ENCODE measurements around the gene CD38. TPM values are rescaled to one million over a fixed set of nuclear protein-coding genes. Genes with fewer than 3 reads are reported as not detected.
A peak's percentile ranks its signal among the peaks of the same experiment; 100 is the strongest.
"Not testable (repeated sequence)": the region's sequence is repeated elsewhere in the genome, so short reads cannot be mapped to it uniquely, and the experiment has no call there.

CD38 gene
- 1.6 and 3.2 TPM in 2 replicates for total RNA-seq

GRCh38 chr4:15778289-15779241 is at the start of gene CD38:
Gene CD38, plus strand, starts transcription at chr4:15778328. Its CDS starts 87 bp downstream, at chr4:15778415.
- no peak for DNase-seq (ENCODE audit: extremely low read depth, low read depth, low spot score)

- DNase-seq (ENCODE audit: extremely low read depth, low read depth, low spot score) = no peak
Observed at GRCh38 chr4:15729910-15730533, 48.1 kb upstream of the CD38 start.

- DNase-seq (ENCODE audit: extremely low read depth, low read depth, low spot score) = not testable (repeated sequence)
Observed at GRCh38 chr4:15733061-15733460, 45.1 kb upstream of the CD38 start.

GRCh38 chr4:15735536-15735935 is 42.6 kb upstream of the CD38 start:
- DNase-seq (ENCODE audit: extremely low read depth, low read depth, low spot score) = no peak

GRCh38 chr4:15736514-15737050 is 41.5 kb upstream of the CD38 start:
- DNase-seq (ENCODE audit: extremely low read depth, low read depth, low spot score) = no peak

- DNase-seq (ENCODE audit: extremely low read depth, low read depth, low spot score) = no peak
Observed at GRCh38 chr4:15737255-15737654, 40.9 kb upstream of the CD38 start.

GRCh38 chr4:15738877-15739276 is 39.3 kb upstream of the CD38 start:
- no peak for DNase-seq (ENCODE audit: extremely low read depth, low read depth, low spot score)

- no peak for DNase-seq (ENCODE audit: extremely low read depth, low read depth, low spot score)
Observed at GRCh38 chr4:15740764-15741404, 37.2 kb upstream of the CD38 start.

- DNase-seq (ENCODE audit: extremely low read depth, low read depth, low spot score) = no peak
Observed at GRCh38 chr4:15742083-15742582, 36.0 kb upstream of the CD38 start.

GRCh38 chr4:15742637-15743036 is 35.5 kb upstream of the CD38 start:
- DNase-seq (ENCODE audit: extremely low read depth, low read depth, low spot score) = no peak

- DNase-seq (ENCODE audit: extremely low read depth, low read depth, low spot score) = no peak
Observed at GRCh38 chr4:15744016-15744545, 34.0 kb upstream of the CD38 start.

GRCh38 chr4:15746110-15746509 is 32.0 kb upstream of the CD38 start:
- no peak for DNase-seq (ENCODE audit: extremely low read depth, low read depth, low spot score)

GRCh38 chr4:15749001-15749400 is 29.1 kb upstream of the CD38 start:
- DNase-seq (ENCODE audit: extremely low read depth, low read depth, low spot score) = no peak

- DNase-seq (ENCODE audit: extremely low read depth, low read depth, low spot score) = no peak
Observed at GRCh38 chr4:15751153-15751552, 27.0 kb upstream of the CD38 start.

- DNase-seq (ENCODE audit: extremely low read depth, low read depth, low spot score) = no peak
Observed at GRCh38 chr4:15753081-15753480, 25.0 kb upstream of the CD38 start.

- peak; percentile 67 for DNase-seq (ENCODE audit: extremely low read depth, low read depth, low spot score)
Observed at GRCh38 chr4:15753786-15754185, 24.3 kb upstream of the CD38 start.

- DNase-seq (ENCODE audit: extremely low read depth, low read depth, low spot score) = peak; percentile 78
Observed at GRCh38 chr4:15754323-15754722, 23.8 kb upstream of the CD38 start.

- DNase-seq (ENCODE audit: extremely low read depth, low read depth, low spot score) = peak; percentile 18
Observed at GRCh38 chr4:15755321-15756155, 22.6 kb upstream of the CD38 start.

GRCh38 chr4:15756361-15756861 is 21.7 kb upstream of the CD38 start:
- DNase-seq (ENCODE audit: extremely low read depth, low read depth, low spot score) = no peak

GRCh38 chr4:15757054-15757453 is 21.1 kb upstream of the CD38 start:
- DNase-seq (ENCODE audit: extremely low read depth, low read depth, low spot score) = no peak

Data from glomerular endothelial cell (primary cell).